UCSD-AML1 (cell line): ENCODE data around the gene PDLIM3.
"Not testable (repeated sequence)": the region's sequence is repeated elsewhere in the genome, so short reads cannot be mapped to it uniquely, and the experiment has no call there.

ENCODE experiments used
- DNase-seq: peaks from one replicate; lab custom pipeline; 2025; ENCODE audit not compliant: unreplicated experiment; lab: John Stamatoyannopoulos, UW

Gene PDLIM3

GRCh38 chr4:185522451-185522850, 12.9 kb downstream of the PDLIM3 start:
- DNase-seq = no peak

DNA sequence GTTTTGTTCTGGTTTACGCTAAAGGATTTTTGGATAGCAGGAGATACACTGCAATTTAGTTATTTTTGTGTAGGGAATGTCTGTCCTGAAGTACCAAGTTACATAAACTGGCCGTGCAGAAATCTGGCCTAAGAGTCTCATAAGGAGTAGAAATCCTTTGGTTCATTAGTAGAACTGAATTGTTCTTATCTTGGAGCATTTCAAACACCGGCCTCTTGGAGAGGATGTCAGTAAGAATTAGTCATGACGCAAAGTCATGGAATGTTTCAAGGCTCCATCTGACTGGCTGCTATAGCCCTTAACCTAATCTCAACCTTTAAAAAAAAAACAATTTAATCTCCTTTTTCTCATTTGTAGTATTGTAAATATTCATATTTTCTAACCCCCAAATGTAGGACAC, 15.2 kb downstream of the PDLIM3 start:
- no peak for DNase-seq

GRCh38 chr4:185518494-185518893, 16.8 kb downstream of the PDLIM3 start:
- no peak for DNase-seq

DNA sequence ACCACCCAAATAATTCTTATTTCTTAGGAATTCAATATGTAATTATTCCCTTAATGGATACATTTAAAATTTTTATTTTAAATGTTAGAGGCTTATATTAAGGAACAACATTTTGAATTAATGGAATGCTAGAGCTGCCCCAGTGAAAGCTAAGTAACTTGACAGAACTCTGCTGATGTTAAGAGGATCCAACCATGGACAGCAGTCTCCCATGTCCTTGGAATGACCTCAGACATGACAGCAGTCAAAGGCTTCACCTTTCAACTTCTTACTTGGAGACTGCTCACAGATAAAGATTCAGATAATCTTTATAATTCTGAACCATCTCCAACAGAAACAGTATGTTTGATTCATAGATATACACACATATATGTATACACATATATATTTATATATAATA, 17.2 kb downstream of the PDLIM3 start:
- DNase-seq = no peak

DNA sequence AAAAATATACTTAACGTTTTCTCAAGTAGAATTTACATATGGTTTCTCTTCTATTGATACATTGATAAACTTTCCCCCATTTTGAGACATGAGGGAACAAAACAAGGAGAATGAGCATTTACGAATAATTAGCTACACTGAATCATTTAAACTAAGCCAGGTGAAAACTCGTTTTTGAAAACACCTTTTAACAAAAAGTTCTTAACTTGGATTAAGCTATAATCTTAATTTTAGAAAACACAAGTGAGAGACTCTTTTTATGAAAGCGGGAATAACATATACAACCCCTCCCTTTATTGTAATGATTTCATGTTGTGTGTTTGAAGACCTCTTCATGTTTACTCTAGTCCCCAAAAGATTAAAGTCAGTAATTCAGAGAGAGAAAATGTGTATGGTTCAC, 20.1 kb downstream of the PDLIM3 start:
- no peak for DNase-seq

DNA sequence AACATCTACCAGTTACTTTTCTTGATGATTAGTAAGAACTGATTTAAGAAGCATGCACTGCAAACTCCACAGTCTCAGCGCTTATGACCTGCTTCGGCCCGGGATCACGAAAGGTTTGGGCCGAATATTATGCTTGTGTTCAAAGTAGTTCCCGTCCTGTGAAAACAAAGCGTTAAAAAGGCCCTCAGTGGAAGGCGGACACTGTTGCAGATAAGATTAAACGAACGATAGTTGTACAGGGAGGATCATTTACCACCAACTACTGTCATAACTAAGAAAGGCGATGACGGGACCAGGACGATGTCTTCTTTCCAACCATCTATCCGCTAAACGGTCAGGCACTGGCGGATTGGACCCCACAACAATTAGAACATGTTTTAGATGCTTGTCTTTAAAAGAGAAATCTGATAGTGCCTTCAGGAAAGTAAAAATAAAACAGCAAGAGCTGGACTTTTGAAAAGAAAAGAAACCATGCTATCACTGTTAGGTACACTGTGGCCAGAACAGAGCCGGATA, 21.1 kb downstream of the PDLIM3 start:
- DNase-seq = no peak

DNA sequence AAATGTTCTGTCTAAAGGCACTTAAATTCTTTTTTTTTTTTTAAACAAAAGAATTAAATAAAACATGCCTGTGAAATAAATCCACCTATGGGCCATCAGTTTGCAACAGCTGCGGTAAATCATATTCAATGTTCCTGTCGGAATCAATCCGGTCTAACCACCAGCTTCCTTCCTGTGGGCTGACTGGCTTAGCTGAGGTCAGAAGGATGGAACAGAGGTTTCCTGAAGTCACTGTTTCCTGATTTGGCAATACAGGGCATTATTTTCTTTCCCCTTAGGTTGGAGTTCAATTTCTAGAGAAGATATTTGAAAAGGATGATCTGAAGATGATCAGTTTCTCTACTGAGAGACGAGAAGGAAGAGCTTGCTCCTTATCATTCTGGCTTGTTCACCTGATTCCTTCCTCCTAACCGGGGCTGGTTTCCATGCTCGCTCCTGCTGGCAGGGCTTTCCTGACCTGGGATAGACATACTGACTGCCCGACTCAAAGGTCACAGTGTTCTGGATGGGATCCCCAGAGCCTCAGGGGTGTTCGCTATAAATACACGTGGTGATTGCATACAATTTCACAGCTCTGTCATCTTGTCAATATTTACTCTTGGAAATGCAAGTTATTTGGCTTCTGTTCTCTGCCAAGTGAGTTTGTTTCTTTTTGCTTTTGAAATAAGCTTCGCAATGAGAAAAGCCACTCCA, 21.7 kb downstream of the PDLIM3 start:
- DNase-seq = peak; percentile 56

GRCh38 chr4:185512516-185512915, 22.8 kb downstream of the PDLIM3 start:
- no peak for DNase-seq

DNA sequence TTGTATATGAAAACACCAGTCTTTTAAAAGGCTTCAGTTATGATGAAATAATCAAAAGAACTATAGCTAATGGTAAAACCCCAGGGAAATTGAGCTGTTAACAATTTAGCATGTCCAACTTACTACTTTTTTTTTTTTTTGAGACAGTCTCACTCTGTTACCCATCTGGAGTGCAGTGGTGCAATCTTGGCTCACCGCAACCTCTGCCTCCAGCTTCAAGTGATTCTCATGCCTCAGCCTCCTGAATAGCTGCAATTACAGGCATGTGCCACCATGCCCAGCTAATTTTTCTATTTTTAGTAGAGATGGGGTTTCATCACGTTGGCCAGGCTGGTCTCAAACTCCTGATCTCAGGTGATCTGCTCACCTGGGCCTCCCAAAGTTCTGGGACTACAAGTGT, 24.1 kb downstream of the PDLIM3 start:
- not testable (repeated sequence) for DNase-seq

- no peak for DNase-seq
Measured at GRCh38 chr4:185510806-185511205, 24.5 kb downstream of the PDLIM3 start.

GRCh38 chr4:185508181-185508580, 27.1 kb downstream of the PDLIM3 start:
- no peak for DNase-seq

DNA sequence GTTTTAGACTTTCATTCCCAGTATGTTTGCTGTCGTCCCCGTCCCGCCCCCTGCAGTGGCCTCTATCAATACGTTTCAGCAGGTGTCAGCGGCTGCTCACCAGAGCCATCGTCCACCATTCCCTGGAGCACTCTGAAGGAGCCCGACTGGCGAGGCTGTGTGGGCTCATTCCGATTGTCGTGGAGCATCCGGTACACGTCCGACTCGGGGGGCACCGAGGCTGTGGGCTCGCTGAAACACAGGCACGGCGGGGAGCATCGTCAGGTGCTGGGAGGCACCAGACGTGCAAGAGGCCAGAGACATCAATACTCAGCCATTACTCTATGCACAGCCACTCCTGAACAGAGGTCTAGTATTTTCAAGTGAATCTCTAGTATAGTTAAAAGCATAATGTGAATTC, 28.9 kb downstream of the PDLIM3 start:
- no peak for DNase-seq

- no peak for DNase-seq
Measured at GRCh38 chr4:185504098-185505047, 30.9 kb downstream of the PDLIM3 start.

- no peak for DNase-seq
Measured at GRCh38 chr4:185502386-185502785, 32.9 kb downstream of the PDLIM3 start.

DNA sequence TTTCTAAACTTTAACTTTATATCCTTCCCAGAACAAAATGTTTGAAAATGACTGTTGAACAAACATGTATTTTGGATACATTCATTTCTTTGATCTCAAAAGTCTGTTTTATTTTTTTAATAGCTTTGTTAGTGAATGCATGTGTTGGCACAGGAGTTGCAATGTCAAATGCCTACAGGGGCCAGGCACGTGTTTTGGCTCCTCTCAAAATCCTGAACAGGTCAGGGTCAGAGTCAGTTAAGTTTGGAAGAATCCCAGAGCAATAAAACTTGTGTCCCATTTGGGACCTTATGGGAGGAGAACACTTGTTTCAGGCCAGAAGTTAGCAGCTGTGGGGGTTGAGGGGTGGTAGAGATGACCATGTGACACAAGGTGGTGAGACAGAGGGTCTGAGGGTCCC, 34.7 kb downstream of the PDLIM3 start:
- no peak for DNase-seq

GRCh38 chr4:185500035-185500434, 35.3 kb downstream of the PDLIM3 start:
- no peak for DNase-seq

DNA sequence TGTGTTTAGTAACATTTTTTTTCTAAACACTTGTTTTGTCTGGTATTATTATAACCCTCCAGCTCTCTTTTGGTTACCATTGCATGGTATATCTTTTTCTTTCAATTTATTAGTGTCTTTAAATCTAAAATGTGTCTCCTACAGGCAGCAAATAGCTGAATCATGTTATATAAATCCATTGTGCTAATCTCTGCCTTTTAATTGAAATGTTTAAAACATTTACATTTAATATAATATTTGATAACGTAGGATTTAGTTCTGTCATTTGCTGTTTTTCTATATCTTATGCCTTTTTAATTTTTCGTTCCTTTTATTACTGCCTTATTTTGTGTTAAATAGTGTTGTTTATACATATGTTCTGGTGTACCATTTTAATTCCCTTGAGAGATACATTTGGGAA, 46.7 kb downstream of the PDLIM3 start:
- DNase-seq = no peak

GRCh38 chr4:185481401-185481800, 53.9 kb downstream of the PDLIM3 start:
- DNase-seq = no peak

- DNase-seq = no peak
Measured at GRCh38 chr4:185480016-185480732, 55.1 kb downstream of the PDLIM3 start.

- no peak for DNase-seq
Measured at GRCh38 chr4:185479507-185479971, 55.8 kb downstream of the PDLIM3 start.

DNA sequence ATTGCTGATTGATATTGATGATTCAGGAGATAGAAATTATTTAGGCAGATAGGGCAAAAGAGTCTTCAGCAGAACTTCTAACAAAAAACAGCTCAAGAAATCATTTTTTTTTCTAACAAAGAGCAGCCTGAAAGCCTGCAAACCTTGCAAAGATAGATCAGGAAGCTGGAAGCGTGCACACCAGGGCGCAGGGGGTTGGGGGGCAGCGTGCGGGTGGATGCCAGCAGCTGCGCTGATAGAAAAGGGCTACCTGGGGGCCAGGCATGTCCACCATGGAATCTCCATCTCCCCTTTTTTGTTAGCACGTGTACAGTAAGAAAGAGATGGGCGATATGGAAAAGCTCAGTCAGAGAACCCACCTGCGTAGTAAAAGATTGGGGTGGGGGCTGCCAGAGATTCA, 62.1 kb downstream of the PDLIM3 start:
- DNase-seq = no peak
